Uterine smooth muscle cell (primary cell): ENCODE measurements around the gene PNP. TPM values are rescaled to one million over a fixed set of nuclear protein-coding genes. Genes with fewer than 3 reads are reported as not detected.

Source experiments
- total RNA-seq: library from RNA; depleted of rRNA; stranded (reverse); fragments of >200 nt; gene quantifications from 2 replicates; pipeline ENCODE4 v1.2.3, GENCODE V29; 2014

The PNP gene
- 39.4 and 48.6 TPM in 2 replicates for total RNA-seq

GRCh38 chr14:20469242-20469889 lies at the start of gene PNP:
Gene PNP (plus strand): TSS chr14:20469406. CDS start chr14:20469525, 119 bp downstream.

GRCh38 chr14:20435582-20436362 lies 33.4 kb upstream of the PNP start, which contains the start of gene KLHL33:
Gene KLHL33 (minus strand): TSS chr14:20436166. CDS start chr14:20435811, 355 bp downstream.

GRCh38 chr14:20454516-20455354 lies 14.5 kb upstream of the PNP start, which contains the start of the genes APEX1 and OSGEP:
Gene APEX1 (plus strand): TSS chr14:20455226. CDS start chr14:20455646, 420 bp downstream.
Gene OSGEP (minus strand): TSS chr14:20454812. CDS start chr14:20454683, 129 bp downstream.

GRCh38 chr14:20461225-20462141 lies 7.7 kb upstream of the PNP start, which contains the start of gene PIP4P1:
Gene PIP4P1 (minus strand): TSS chr14:20461434. CDS start chr14:20461325, 109 bp downstream.

Other genes with a start within 250 kb of the PNP start
- gene OR11H6, start 245.7 kb upstream of the PNP start, total RNA-seq: not detected in 2 replicates
- not detected in 2 replicates for gene OR11H7, start 240.4 kb upstream of the PNP start, total RNA-seq
- not detected in 2 replicates for gene OR11H4, start 230.1 kb upstream of the PNP start, total RNA-seq
- gene TTC5, start 163.5 kb upstream of the PNP start, total RNA-seq: 25.2 and 26.2 TPM in 2 replicates
- 51.2 and 60.2 TPM in 2 replicates for gene CCNB1IP1, start 136.1 kb upstream of the PNP start, total RNA-seq
- gene PARP2, start 125.8 kb upstream of the PNP start, total RNA-seq: 11.5 and 22.1 TPM in 2 replicates
- gene TEP1, start 55.9 kb upstream of the PNP start, total RNA-seq: 15.1 and 27.4 TPM in 2 replicates
- 0.11 and 0.12 TPM in 2 replicates for gene KLHL33, start 33.2 kb upstream of the PNP start, total RNA-seq
- gene OSGEP, start 14.6 kb upstream of the PNP start, total RNA-seq: 46.5 and 51.5 TPM in 2 replicates
- gene APEX1, start 14.2 kb upstream of the PNP start, total RNA-seq: 79.0 and 82.6 TPM in 2 replicates
- gene PIP4P1, start 8.0 kb upstream of the PNP start, total RNA-seq: 28.1 and 39.4 TPM in 2 replicates
- gene RNASE10, start 36.1 kb downstream of the PNP start, total RNA-seq: not detected in 2 replicates
- gene RNASE9, start 91.6 kb downstream of the PNP start, total RNA-seq: not detected in 2 replicates
- gene RNASE11, start 118.6 kb downstream of the PNP start, total RNA-seq: not detected in 2 replicates
- gene RNASE12, start 122.0 kb downstream of the PNP start, total RNA-seq: not detected in 2 replicates
- gene OR6S1, start 172.3 kb downstream of the PNP start, total RNA-seq: not detected in 2 replicates
- gene RNASE4, start 215.2 kb downstream of the PNP start, total RNA-seq: 15.8 and 21.6 TPM in 2 replicates
- 5.3 and 5.4 TPM in 2 replicates for gene ANG, start 219.4 kb downstream of the PNP start, total RNA-seq